IMR-90 (cell line): ENCODE data around the gene SNAPC2.

Experiments used
- BHLHE40 ChIP-seq: fragments of 150-350 bp; IDR thresholded peaks from 2 replicates; pipeline ENCODE4 v1.6.1; 2016; ENCODE audit warnings: mild to moderate bottlenecking, low read depth, low read length
- CEBPB ChIP-seq: IDR thresholded peaks from 2 replicates; pipeline ENCODE4 v1.6.1; 2012; ENCODE audit warnings: low read depth, low read length, improper control_type of control experiment
- CHD1 ChIP-seq: IDR thresholded peaks from 2 replicates; pipeline ENCODE4 v1.6.1; 2012; ENCODE audit warnings: low read depth, low read length, improper control_type of control experiment
- CTCF ChIP-seq: conservative IDR thresholded peaks from 2 replicates; pipeline ENCODE4 v1.5.1; 2012; ENCODE audit warnings: mild to moderate bottlenecking, low read depth, low read length, improper control_type of control experiment
- ELK1 ChIP-seq: fragments of 150-350 bp; IDR thresholded peaks from 2 replicates; pipeline ENCODE4 v1.6.1; 2016; ENCODE audit warnings: low read depth, mild to moderate bottlenecking, low read length, moderate library complexity, borderline replicate concordance
- FOS ChIP-seq: fragments of 150-350 bp; IDR thresholded peaks from 2 replicates; pipeline ENCODE4 v1.6.1; 2016; ENCODE audit warnings: low read depth, low read length
- MXI1 ChIP-seq: IDR thresholded peaks from 2 replicates; pipeline ENCODE4 v1.6.1; 2012; ENCODE audit warnings: low read depth, mild to moderate bottlenecking, low read length, moderate library complexity, borderline replicate concordance
- POLR2A ChIP-seq: IDR thresholded peaks from 2 replicates; pipeline ENCODE4 v1.6.1; 2012; ENCODE audit warnings: mild to moderate bottlenecking, low read depth, low read length
- RAD21 ChIP-seq: IDR thresholded peaks from 2 replicates; pipeline ENCODE4 v1.6.1; 2012; ENCODE audit warnings: low read length, improper control_type of control experiment
- RCOR1 ChIP-seq: IDR thresholded peaks from 2 replicates; pipeline ENCODE4 v1.6.1; 2012; ENCODE audit warnings: mild to moderate bottlenecking, low read length, improper control_type of control experiment; ENCODE audit not compliant: insufficient replicate concordance
- RFX5 ChIP-seq: IDR thresholded peaks from 2 replicates; pipeline ENCODE4 v1.8.0; 2012; ENCODE audit warnings: low read depth, mild to moderate bottlenecking, low read length, moderate library complexity
- SMC3 ChIP-seq: fragments of 150-350 bp; IDR thresholded peaks from 2 replicates; pipeline ENCODE4 v1.6.1; 2016; ENCODE audit warnings: low read depth, mild to moderate bottlenecking, antibody characterized with exemption, low read length, moderate library complexity
- USF2 ChIP-seq: fragments of 150-350 bp; IDR thresholded peaks from 2 replicates; pipeline ENCODE4 v1.6.1; 2017; ENCODE audit warnings: mild to moderate bottlenecking, antibody characterized with exemption, low read length, low read depth

- TF ChIP-seq CEBPB (no peak), SMC3 (no peak; the same call in 1 of the 2 replicates), BHLHE40 (peak; percentile 35), POLR2A (no peak), CTCF (no peak), CHD1 (no peak), RFX5 (no peak), USF2 (no peak), MXI1 (peak; percentile 52; the same call in 1 of the 2 replicates), RAD21 (no peak), RCOR1 (no peak), FOS (no peak), ELK1 (no peak)
Observed at GRCh38 chr19:7919610-7920518, at the start of gene SNAPC2.
